HG03432 (cell line): Measurements from ENCODE around the gene PTGER3.
A peak's percentile ranks its signal among the peaks of the same experiment; 100 is the strongest.

Experiments used
- ATAC-seq: cut with Tn5 transposase; IDR thresholded peaks from one replicate; pipeline ENCODE4 v1.9.1; 2021; ENCODE audit warnings: mild to moderate bottlenecking, moderate library complexity; ENCODE audit not compliant: unreplicated experiment

The PTGER3 gene

DNA sequence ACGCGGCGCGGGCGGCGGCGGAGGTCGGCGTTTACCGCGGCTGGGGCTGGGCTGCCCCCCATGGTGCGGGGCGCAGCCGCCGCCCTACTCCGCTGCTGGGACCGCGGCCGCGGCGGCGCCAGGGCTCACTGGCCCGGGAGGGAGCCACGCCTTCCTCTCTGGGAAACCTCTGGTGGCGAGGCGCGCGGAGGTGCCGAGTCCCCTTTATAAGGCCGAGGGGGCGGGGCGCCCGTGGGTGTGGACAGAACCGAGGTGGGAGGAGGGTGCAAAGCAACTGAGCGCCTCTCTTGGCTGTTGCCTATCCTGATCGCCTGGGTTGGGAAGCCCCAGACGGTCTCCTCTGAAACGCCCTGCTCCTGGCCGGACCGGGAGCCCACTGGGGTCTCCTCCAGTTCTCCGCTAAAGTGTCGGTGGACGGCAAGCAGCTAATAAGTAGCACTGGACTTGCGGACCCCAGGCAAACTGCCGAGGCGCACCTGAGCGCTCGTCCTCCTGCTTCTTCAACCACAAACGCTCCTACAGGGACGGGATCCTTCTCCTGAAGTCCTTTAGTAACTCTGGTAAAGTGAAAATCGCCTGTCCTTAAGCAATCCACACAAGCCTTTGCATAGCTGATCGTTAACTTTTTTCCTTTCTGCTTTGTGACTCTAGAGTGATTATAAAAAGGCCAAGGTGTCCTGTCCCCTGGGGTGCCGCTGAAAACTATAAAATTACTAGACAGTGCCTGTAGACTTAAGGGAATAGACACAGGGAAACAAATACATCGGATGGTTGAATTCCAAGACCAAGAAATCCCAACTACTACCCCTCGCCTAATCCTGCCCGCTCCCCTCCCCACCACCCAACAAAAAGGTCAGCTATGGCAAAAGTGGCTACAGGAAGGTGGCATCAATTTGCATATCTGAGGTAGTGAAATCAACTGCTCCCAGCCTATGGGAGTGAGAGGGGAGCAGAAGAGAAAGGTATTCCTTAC lies at the start of gene PTGER3:
PTGER3 (minus strand) TSS at position 182 of the 973 bp plus-strand sequence. CDS start 239 bp downstream, outside the sequence.
- peak; percentile 45 for ATAC-seq

DNA sequence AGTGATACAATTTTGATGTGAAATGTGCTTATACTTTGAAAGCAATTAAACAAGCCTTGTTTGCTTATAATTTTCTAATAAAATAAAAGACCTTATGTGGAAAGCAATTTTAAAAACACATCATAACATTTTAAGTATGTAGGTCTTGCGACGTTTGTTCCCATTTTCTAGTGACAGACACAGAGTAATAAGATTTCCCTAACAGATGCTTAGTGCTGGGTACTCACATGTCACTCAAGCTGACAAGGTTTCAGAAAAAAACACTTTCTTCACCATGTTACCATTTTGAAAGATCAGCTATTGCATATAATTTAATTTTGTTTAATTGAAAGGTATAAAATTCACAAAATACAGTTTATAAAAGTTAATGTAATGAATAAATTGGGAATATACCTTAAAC lies 47.3 kb upstream of the PTGER3 start:
- no peak for ATAC-seq

- peak; percentile 55 for ATAC-seq
Measured at GRCh38 chr1:71093938-71094337, 46.3 kb upstream of the PTGER3 start.

DNA sequence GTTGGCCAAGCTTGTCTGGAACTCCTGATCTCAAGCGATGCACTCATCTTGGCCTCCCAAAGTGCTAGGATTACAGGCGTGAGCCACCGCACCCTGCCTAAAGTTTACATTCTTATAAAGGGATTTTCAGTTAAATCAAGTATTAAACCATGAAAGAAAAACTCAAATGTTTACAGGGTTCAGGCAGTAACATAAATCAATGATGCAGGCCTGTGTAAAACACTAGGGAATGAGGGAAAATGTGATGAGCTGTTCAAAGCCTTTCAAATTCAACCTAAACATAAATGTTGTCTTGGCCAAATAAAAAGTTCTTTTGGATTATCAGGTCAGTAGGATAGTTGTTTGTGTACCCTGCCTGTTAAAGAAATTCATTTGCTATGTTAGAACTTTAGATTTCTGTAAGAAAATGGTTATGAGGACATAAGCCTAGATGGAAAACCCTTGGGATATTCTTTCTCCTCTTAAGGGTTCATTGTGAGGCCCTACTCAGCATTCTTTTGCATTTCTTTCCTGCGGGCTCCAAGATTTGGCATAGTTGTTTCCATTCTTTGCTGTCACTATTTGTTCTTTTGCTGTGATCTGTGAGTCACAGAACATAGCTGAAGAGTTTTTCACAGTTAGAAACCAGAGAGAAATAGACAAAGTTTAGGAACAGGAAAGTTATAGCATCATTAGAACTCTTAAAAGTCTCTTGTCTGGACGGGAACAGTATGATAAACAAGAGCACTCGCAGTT lies 42.1 kb upstream of the PTGER3 start:
- ATAC-seq: no peak

- ATAC-seq: no peak
Measured at GRCh38 chr1:71088645-71089287, 41.1 kb upstream of the PTGER3 start.

GRCh38 chr1:71087713-71088112 lies 40.1 kb upstream of the PTGER3 start:
- ATAC-seq: no peak

- ATAC-seq: no peak
Measured at GRCh38 chr1:71087060-71087459, 39.4 kb upstream of the PTGER3 start.

- no peak for ATAC-seq
Measured at GRCh38 chr1:71086331-71086730, 38.7 kb upstream of the PTGER3 start.

DNA sequence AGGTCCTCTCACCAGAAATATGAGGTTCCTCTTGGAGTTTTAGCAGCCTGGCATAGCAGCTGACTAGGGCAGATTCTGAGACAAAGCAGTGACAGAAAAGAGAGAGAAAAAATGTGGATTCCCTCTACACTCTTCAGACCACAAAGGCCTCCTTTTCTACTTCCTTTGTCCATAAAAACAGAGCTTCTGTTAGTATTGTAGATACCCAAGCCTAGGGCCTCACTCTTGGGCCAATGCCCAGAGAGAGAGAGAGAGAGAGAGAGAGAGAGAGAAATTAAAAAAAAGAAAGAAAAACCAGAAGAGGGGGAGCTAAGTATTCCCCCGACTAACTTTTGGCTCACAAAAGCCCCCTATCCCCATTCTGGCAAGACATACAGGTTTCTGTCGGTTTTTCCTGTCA lies 35.7 kb upstream of the PTGER3 start:
- ATAC-seq: no peak

- no peak for ATAC-seq
Measured at GRCh38 chr1:71081697-71082080, 34.1 kb upstream of the PTGER3 start.

DNA sequence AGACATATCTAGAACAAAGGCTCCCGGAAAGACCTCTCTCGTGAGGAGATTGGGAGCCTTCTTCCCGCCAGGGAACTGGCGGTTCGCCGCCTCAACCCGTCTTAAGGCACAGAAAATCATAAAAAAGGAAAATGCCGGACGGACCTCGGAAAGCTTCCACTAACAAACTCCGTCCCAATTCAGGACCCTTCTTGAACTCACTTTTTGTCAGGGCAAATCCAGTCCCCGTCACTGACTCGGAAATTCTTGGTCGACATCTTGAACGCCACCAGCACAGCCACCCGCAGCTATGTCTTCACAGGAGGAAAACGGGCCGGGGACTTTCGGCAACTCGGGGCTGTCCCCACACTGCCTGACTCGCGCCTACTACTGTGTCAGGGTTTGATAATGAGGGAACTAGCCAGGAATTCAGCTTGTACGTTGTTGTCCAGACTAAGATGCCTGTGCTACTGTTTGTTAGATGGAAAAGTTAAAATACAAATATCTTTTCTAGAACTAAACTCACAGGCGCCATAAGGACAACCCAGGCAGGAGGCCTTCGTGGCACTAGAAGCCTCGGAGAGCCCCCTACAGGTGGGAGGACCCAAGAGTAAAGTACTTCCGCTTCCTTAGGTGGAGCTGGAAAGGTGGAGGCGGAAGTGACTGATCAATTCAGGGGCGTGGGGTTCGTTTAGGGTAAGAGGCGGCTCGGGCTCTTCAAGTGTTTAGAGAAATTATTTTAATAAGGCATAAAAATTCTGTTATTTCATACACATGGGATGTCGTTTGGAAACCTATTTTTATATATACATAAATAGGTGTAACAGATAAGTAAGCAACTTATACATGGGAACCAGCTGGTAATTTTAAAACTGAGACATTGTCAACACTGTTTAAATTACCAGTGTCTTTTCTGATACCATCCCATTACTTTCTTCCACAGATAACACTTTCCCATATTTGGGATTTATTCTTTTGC lies 33.4 kb upstream of the PTGER3 start, which contains the start of gene ZRANB2:
ZRANB2 (minus strand) TSS at position 297 of the 958 bp plus-strand sequence; CDS start at position 257, 40 bp downstream.
- ATAC-seq: peak; percentile 99

- ATAC-seq: peak; percentile 24
Measured at GRCh38 chr1:71080230-71080738, 32.7 kb upstream of the PTGER3 start.

- ATAC-seq: no peak
Measured at GRCh38 chr1:71074681-71075080, 27.1 kb upstream of the PTGER3 start.

DNA sequence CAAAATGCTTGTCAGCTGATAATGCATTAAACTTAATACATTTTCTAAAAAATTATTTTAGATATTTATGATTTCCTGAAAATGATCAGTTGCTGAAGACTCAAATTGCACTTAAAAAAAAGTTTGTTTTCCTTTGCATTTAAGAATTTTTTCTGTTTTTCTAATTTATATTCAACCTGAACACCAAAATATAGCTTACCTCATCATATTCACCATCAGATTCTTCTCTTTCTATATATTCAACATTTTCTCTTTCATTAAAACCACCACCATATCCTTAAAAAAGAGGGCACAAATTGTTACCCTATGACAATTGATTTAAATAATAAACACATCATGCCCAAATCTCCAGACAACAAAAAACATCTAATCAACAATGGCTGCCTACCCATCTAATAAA lies 24.7 kb upstream of the PTGER3 start:
- ATAC-seq: no peak

DNA sequence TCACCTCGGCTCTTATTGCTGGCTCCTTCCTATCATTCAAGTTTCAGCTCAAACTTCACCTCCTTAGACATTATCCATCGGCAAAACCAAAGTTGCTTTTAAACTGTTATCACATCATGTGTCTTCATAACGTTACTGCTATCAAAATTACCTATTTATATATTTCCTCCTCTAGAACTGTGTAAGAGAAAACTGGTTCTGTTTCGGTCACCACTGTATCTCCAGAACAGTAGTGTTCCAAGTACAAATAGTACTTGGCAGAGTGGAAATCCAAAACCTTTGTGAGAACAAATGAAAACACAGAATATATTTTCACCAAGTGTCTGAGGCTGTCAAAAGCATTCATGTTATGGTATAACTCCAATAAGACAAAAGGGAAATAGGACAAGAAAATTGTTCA lies 24.1 kb upstream of the PTGER3 start:
- ATAC-seq: no peak

DNA sequence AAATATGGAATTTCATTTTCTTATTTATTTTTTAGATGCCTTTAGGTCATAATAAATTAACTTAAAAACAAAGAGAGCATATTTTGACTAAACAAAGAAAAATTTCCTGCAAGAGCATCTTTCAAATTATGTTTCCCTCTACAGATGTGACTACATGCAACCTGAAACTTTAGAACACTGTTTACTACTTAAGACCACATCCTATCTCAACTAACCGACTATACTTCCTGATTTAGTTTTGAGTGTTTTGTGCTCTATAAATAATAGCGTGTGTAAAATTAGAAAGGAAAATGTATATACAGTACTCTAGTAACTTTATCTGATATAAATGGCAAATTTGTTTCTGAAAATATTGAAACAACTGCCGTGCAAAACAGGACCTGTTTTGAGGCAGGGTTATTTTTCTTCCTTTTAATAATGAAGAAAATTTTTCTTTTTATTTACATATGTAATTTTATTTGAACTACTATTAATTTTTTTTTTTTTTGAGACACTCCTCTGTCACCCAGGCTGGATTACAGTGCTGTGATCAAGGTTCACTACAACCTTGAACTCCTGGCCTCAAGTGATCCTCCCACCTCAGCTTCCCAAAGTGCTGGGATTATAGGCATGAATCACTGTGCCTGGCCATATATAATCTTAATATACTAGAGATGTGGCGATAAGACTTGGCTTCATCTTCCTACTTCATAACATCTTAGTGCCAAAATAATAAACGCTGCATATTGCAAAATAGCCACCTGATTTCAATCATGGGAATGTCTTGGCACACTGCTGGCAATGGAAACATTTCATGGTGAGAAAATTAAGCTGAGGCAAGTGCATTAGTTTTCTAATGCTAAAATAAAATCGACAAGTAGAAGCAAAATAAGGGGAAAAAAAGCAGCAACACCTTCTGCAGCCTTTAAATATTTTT lies 21.0 kb upstream of the PTGER3 start:
- peak; percentile 92 for ATAC-seq

- no peak for ATAC-seq
Measured at GRCh38 chr1:71054791-71055190, 7.2 kb upstream of the PTGER3 start.

DNA sequence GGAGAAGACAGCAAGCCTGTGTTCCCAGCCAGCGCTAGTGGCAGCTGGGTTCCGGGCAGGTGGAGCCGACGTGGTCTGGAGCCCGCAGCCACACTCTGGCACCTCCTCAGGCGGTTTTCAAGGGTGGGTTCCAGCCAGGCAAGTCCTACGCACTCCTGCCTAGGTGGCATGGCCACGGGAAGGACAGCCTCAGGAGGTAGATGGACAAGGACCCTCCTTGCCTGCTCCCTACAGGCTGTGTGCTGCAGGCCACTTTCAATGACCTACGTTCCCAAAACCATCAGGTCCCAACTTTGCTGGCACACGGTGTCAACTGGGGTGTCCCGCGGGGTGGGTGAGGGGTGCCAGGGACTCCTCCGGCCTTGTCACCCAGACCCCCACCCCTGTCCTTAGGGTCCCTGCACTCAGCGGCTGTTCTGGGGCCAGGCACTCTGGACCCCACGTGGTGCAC lies 6.7 kb upstream of the PTGER3 start:
- ATAC-seq: no peak

DNA sequence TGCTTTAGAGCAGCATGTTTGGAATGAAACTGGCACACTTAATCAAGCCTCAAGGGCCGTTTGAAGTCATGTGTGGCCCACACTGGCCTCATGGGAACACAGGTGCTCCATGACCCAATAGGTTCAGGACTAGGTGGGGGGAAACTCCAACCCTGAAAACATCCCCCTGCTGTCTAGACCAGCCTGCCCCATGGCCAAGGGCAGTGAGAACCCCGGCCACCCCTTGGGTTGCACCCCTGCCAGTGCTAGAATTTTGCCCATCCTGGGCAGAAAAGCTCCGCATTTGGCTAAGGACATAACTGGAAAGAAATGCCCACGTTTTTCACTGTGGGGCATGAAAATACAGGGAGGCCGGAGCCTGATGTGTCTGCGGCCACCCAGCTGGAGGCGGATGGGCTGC lies 6.1 kb upstream of the PTGER3 start:
- no peak for ATAC-seq
